Endodermal cell (in vitro differentiated cells): ENCODE measurements around the gene OXCT1. TPM values are rescaled to one million over a fixed set of nuclear protein-coding genes. Genes with fewer than 3 reads are reported as not detected.
"Not testable (repeated sequence)": the region's sequence is repeated elsewhere in the genome, so short reads cannot be mapped to it uniquely, and the experiment has no call there.

ENCODE experiments used
- DNase-seq: peaks from one replicate; pipeline ENCODE4 v3.0.0-alpha.2; 2017
- H3K27ac ChIP-seq: 2 replicates; pipeline ENCODE4 v1.5.1; 2013; ENCODE audit warnings: mild to moderate bottlenecking, low read depth, low read length, moderate library complexity
- H3K27me3 ChIP-seq: 2 replicates; pipeline ENCODE4 v1.6.1; 2013; ENCODE audit warnings: mild to moderate bottlenecking, low read length, moderate library complexity; ENCODE audit not compliant: insufficient read depth, control insufficient read depth, poor library complexity, severe bottlenecking
- H3K36me3 ChIP-seq: 2 replicates; pipeline ENCODE4 v1.7.0; 2013; ENCODE audit warnings: mild to moderate bottlenecking, low read length, moderate library complexity; ENCODE audit not compliant: control insufficient read depth, insufficient read depth
- H3K4me1 ChIP-seq: one replicate; pipeline ENCODE4 v1.7.0; 2013; ENCODE audit warnings: low read length; ENCODE audit not compliant: control insufficient read depth, insufficient read depth
- H3K4me3 ChIP-seq: 2 replicates; pipeline ENCODE4 v1.5.1; 2013; ENCODE audit warnings: mild to moderate bottlenecking, low read length, moderate library complexity
- H3K9ac ChIP-seq: 2 replicates; pipeline ENCODE4 v1.6.1; 2013; ENCODE audit warnings: mild to moderate bottlenecking, low read length, moderate library complexity; ENCODE audit not compliant: poor library complexity, severe bottlenecking; ENCODE audit errors: extremely low read depth
- H3K9me3 ChIP-seq: 2 replicates; pipeline ENCODE4 v1.6.1; 2013; ENCODE audit warnings: mild to moderate bottlenecking, low read length, moderate library complexity; ENCODE audit not compliant: control insufficient read depth
- H3K27ac Mint-ChIP-seq: 2 replicates; pipeline ENCODE4 v1.8.0; 2020; ENCODE audit warnings: mixed read lengths
- H3K27me3 Mint-ChIP-seq: 2 replicates; pipeline ENCODE4 v1.8.0; 2021; ENCODE audit warnings: mild to moderate bottlenecking, mixed read lengths; ENCODE audit not compliant: insufficient read depth
- H3K36me3 Mint-ChIP-seq: 2 replicates; pipeline ENCODE4 v1.8.0; 2020; ENCODE audit warnings: low read depth, mixed read lengths
- H3K4me1 Mint-ChIP-seq: 2 replicates; pipeline ENCODE4 v1.8.0; 2020; ENCODE audit warnings: mixed read lengths
- H3K4me3 Mint-ChIP-seq: 2 replicates; pipeline ENCODE4 v1.8.0; 2020; ENCODE audit warnings: mild to moderate bottlenecking, moderate library complexity, mixed read lengths
- H3K9me3 Mint-ChIP-seq: 2 replicates; pipeline ENCODE4 v1.8.0; 2020; ENCODE audit warnings: mild to moderate bottlenecking, mixed read lengths
- WGBS, 2 experiments: methylation state at CpG; one replicate each; pipeline versions ENCODE4 v1.1.5 to v1.1.7; 2013; ENCODE audit warnings: missing lambda C conversion rate in 2 of 2, mixed read lengths in 1 of 2; ENCODE audit not compliant: insufficient coverage in 1 of 2, insufficient read length in 1 of 2; 5-methylcytosine and 5-hydroxymethylcytosine counted together
- total RNA-seq, 2 donors: library from RNA; stranded (reverse); fragmentation: NEBNext Ultra II Directional in 1 of 2; extraction: Animal tissue kit (Norgen Biotek cat#: 25700) in 1 of 2; gene quantifications; 2 replicates in 1 of 2; 3 replicates in 1 of 2; pipeline ENCODE4 v1.2.1, GENCODE V29; 2021
- TF ChIP-seq, protein P1 (sequence below): fragments of 200-600 bp; sonication (generic); conservative IDR thresholded peaks from 2 replicates; pipeline ENCODE4 v1.5.0; 2021; ENCODE audit warnings: antibody characterized with exemption, mild to moderate bottlenecking

Gene OXCT1
- total RNA-seq, 2 donors from 2014 or later, result 24.5 to 25.1 TPM

DNA sequence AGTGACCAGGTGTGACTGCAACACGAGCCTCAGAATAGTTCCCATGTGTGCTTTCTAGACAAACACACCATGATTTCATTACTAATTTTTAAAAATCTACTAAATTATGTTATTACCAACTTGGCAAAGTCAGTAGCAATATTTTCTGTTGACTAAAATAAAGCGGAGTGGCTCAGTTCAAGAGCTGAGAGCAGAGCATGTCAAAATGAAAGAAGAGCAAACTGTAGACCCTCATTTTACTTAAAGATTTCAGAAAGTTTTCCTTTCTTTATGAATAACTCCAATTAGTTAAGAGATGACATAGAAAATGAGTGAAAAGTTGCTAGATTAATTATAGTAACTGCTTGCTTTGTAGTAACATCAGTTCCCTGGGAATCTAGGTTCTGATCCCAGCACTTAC is 17.9 kb downstream of the OXCT1 start:
- no peak for DNase-seq
- Histone ChIP-seq H3K4me1 (peaks cover 3% of the 10 kb centered on the region), H3K9ac (no peak overlapping the region), H3K27ac (no peak overlapping the region), H3K27me3 (peaks cover 5% of the 10 kb centered on the region), H3K4me3 (no peak overlapping the region), H3K36me3 (peaks cover 56% of the 10 kb centered on the region), H3K9me3 (no peaks in the 10 kb centered on the region)
- TF ChIP-seq, protein P1, sequence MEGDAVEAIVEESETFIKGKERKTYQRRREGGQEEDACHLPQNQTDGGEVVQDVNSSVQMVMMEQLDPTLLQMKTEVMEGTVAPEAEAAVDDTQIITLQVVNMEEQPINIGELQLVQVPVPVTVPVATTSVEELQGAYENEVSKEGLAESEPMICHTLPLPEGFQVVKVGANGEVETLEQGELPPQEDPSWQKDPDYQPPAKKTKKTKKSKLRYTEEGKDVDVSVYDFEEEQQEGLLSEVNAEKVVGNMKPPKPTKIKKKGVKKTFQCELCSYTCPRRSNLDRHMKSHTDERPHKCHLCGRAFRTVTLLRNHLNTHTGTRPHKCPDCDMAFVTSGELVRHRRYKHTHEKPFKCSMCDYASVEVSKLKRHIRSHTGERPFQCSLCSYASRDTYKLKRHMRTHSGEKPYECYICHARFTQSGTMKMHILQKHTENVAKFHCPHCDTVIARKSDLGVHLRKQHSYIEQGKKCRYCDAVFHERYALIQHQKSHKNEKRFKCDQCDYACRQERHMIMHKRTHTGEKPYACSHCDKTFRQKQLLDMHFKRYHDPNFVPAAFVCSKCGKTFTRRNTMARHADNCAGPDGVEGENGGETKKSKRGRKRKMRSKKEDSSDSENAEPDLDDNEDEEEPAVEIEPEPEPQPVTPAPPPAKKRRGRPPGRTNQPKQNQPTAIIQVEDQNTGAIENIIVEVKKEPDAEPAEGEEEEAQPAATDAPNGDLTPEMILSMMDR, result no peak
- H3K27me3 Mint-ChIP-seq, result no peaks in the 10 kb centered on the region
- peaks cover 44% of the 10 kb centered on the region for H3K36me3 Mint-ChIP-seq
- 86 to 95% methylated on average over 1 to 2 of the region's 2 CpGs for WGBS, 2 experiments
- H3K27ac Mint-ChIP-seq, result no peak overlapping the region
- no peaks in the 10 kb centered on the region for H3K4me1 Mint-ChIP-seq
- peaks cover 6% of the 10 kb centered on the region for H3K9me3 Mint-ChIP-seq
- H3K4me3 Mint-ChIP-seq, result no peak overlapping the region

DNA sequence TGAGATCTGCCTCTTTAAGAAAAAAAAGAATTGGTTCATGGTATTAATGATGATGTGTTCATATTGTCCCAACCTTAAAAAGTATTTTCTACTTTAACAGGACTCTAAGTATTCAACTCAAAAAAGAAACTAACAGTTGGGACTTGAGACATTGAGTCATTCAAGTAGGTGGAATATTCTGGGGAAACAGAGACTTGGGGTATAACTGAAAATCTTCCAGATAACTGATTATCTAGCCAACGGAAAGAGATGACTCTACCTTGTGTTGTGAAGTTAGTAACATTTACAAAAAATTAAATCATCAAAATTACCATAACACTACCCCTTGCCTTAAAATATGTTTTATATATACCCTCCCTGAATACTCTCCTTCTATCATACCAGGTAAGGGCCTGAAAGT is 19.1 kb downstream of the OXCT1 start:
- peaks cover 47% of the 10 kb centered on the region for H3K36me3 Mint-ChIP-seq
- H3K27me3 Mint-ChIP-seq, result no peaks in the 10 kb centered on the region
- Histone ChIP-seq H3K36me3 (peaks cover 56% of the 10 kb centered on the region), H3K27me3 (peaks cover 5% of the 10 kb centered on the region), H3K4me3 (no peak overlapping the region), H3K9ac (no peak overlapping the region), H3K27ac (no peak overlapping the region), H3K4me1 (no peaks in the 10 kb centered on the region), H3K9me3 (no peaks in the 10 kb centered on the region)
- DNase-seq, result no peak
- no peak overlapping the region for H3K27ac Mint-ChIP-seq
- peaks cover 6% of the 10 kb centered on the region for H3K9me3 Mint-ChIP-seq
- TF ChIP-seq, protein P1, result no peak
- no peaks in the 10 kb centered on the region for H3K4me1 Mint-ChIP-seq
- no peak overlapping the region for H3K4me3 Mint-ChIP-seq
- WGBS, 2 experiments, result 71% methylated on average over 1 of the region's 1 CpG; no CpG with 5 or more reads in 1 of the 2 experiments

DNA sequence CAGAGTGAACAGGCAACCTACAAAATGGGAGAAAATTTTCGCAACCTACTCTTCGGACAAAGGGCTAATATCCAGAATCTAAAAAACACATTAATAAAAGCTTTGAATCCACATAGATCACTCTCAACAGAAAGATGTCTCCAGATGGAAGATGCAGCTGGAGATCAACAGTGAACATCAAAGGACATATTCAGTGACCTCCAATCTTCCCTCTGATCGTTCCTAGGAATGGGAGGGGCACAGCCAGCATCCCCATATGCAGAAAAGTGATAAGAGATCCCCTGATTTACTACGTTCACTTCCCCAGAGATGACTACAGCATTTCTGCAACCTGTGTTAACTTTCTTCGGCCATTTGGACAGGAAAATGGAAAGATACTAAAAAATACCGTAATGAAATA is 21.2 kb downstream of the OXCT1 start:
- DNase-seq, result no peak
- Histone ChIP-seq H3K27me3 (no peaks in the 10 kb centered on the region), H3K4me3 (no peak overlapping the region), H3K36me3 (peaks cover 43% of the 10 kb centered on the region), H3K9ac (no peak overlapping the region), H3K4me1 (no peaks in the 10 kb centered on the region), H3K9me3 (no peaks in the 10 kb centered on the region), H3K27ac (no peak overlapping the region)
- Mint-ChIP-seq H3K27ac (no peak overlapping the region), H3K27me3 (no peaks in the 10 kb centered on the region), H3K36me3 (peaks cover 46% of the 10 kb centered on the region), H3K9me3 (peaks cover 6% of the 10 kb centered on the region), H3K4me3 (no peak overlapping the region), H3K4me1 (no peaks in the 10 kb centered on the region)
- TF ChIP-seq, protein P1, result no peak
- 86 to 100% methylated on average over 3 to 6 of the region's 6 CpGs for WGBS, 2 experiments

DNA sequence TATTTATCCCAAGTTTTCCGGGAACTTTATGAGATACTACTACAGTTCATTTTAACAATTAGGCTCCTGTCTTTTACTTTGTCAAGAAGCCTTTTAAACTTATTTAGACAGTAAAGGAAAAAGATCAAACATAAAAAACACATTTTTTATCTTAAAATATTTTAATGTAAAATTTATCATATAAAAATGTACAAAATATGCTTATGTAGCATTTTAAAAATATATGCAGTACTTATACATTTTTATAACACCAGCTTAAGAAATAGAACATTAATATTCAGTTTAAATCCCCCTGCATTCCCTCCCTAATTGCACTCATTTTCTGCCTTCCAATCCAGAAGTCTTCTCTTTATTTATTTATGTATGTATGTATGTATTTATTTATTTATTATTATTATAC is 24.5 kb downstream of the OXCT1 start:
- peaks cover 20% of the 10 kb centered on the region for H3K36me3 ChIP-seq
- not testable (repeated sequence) for H3K4me1 Mint-ChIP-seq, H3K27ac ChIP-seq, DNase-seq, H3K4me1 ChIP-seq, H3K27me3 Mint-ChIP-seq, H3K4me3 Mint-ChIP-seq, H3K27ac Mint-ChIP-seq, H3K4me3 ChIP-seq, H3K9me3 Mint-ChIP-seq, H3K27me3 ChIP-seq, H3K9me3 ChIP-seq, H3K9ac ChIP-seq
- WGBS, 2 experiments, result 91% methylated on average over 1 of the region's 1 CpG; no CpG with 5 or more reads in 1 of the 2 experiments
- peaks cover 25% of the 10 kb centered on the region for H3K36me3 Mint-ChIP-seq
